Activated CD8-positive, alpha-beta memory T cell treated with anti-CD3 and anti-CD28 coated beads, Interleukin-2, amount 10 ng/mL, durations not matched to agents 7 days and 5 days (primary cell): Measurements from ENCODE around the gene EPB41L5. TPM values are rescaled to one million over a fixed set of nuclear protein-coding genes. Genes with fewer than 3 reads are reported as not detected.
"Not testable (repeated sequence)": the region's sequence is repeated elsewhere in the genome, so short reads cannot be mapped to it uniquely, and the experiment has no call there.

ENCODE experiments used
- ATAC-seq: fragments of 150-1000 bp; cut with Tn5 transposase; one replicate; pipeline ENCODE4 v1.10.0; 2021; ENCODE audit warnings: moderate library complexity
- CTCF ChIA-PET: fragments of 350-600 bp; sonication (Branson Sonifier 250); formaldehyde crosslinking; loops from one replicate; lab custom pipeline; 2021; ENCODE audit warnings: antibody characterized with exemption; lab: Charles Lee
- DNase-seq: peaks from one replicate; pipeline ENCODE4 v3.0.0-alpha.2; 2020
- H3K27ac Mint-ChIP-seq: one replicate; pipeline ENCODE4 v1.8.0; 2021; ENCODE audit warnings: mild to moderate bottlenecking, mixed read lengths
- H3K27me3 Mint-ChIP-seq: one replicate; pipeline ENCODE4 v1.8.0; 2021; ENCODE audit warnings: mixed read lengths
- H3K36me3 Mint-ChIP-seq: one replicate; pipeline ENCODE4 v1.8.0; 2021; ENCODE audit warnings: mild to moderate bottlenecking, mixed read lengths
- H3K4me1 Mint-ChIP-seq: one replicate; pipeline ENCODE4 v1.8.0; 2021; ENCODE audit warnings: mixed read lengths
- H3K4me3 Mint-ChIP-seq: one replicate; pipeline ENCODE4 v1.8.0; 2021; ENCODE audit warnings: mild to moderate bottlenecking, moderate library complexity, mixed read lengths
- H3K9me3 Mint-ChIP-seq: one replicate; pipeline ENCODE4 v1.8.0; 2022; ENCODE audit warnings: low read depth, mixed read lengths
- total RNA-seq, 2 experiments: library from RNA; stranded (reverse); gene quantifications; one replicate each; pipeline ENCODE4 v1.2.3, GENCODE V29; 2021

Gene EPB41L5
- total RNA-seq, 2 experiments from 2014 or later: 1.9 to 2.2 TPM

GRCh38 chr2:120142528-120143219 is 129.8 kb downstream of the EPB41L5 start:
- H3K9me3 Mint-ChIP-seq: no peaks in the 10 kb centered on the region
- CTCF ChIA-PET: no interaction called here
- no peaks in the 10 kb centered on the region for H3K4me1 Mint-ChIP-seq
- H3K36me3 Mint-ChIP-seq: no peaks in the 10 kb centered on the region
- no peak overlapping the region for H3K27ac Mint-ChIP-seq
- DNase-seq (no peak), ATAC-seq (no peak)
- no peak overlapping the region for H3K4me3 Mint-ChIP-seq
- peaks cover 3% of the 10 kb centered on the region for H3K27me3 Mint-ChIP-seq

GRCh38 chr2:120148229-120148628 is 135.4 kb downstream of the EPB41L5 start:
- no peak overlapping the region for H3K4me3 Mint-ChIP-seq
- ATAC-seq (no peak), DNase-seq (no peak)
- no peak overlapping the region for H3K27ac Mint-ChIP-seq
- H3K27me3 Mint-ChIP-seq: no peaks in the 10 kb centered on the region
- no peaks in the 10 kb centered on the region for H3K4me1 Mint-ChIP-seq
- CTCF ChIA-PET: no interaction called here
- peaks cover 4% of the 10 kb centered on the region for H3K9me3 Mint-ChIP-seq
- no peaks in the 10 kb centered on the region for H3K36me3 Mint-ChIP-seq

GRCh38 chr2:120148669-120149068 is 135.8 kb downstream of the EPB41L5 start:
- no peak overlapping the region for H3K4me3 Mint-ChIP-seq
- ATAC-seq: no peak
- CTCF ChIA-PET: no interaction called here
- no peaks in the 10 kb centered on the region for H3K4me1 Mint-ChIP-seq
- no peaks in the 10 kb centered on the region for H3K27me3 Mint-ChIP-seq
- peaks cover 4% of the 10 kb centered on the region for H3K9me3 Mint-ChIP-seq
- no peak overlapping the region for H3K27ac Mint-ChIP-seq
- no peaks in the 10 kb centered on the region for H3K36me3 Mint-ChIP-seq
- no peak for DNase-seq

- H3K27ac Mint-ChIP-seq: no peak overlapping the region
- DNase-seq (no peak), ATAC-seq (no peak)
- peaks cover 2% of the 10 kb centered on the region for H3K36me3 Mint-ChIP-seq
- CTCF ChIA-PET: no interaction called here
- H3K4me3 Mint-ChIP-seq: no peak overlapping the region
- no peaks in the 10 kb centered on the region for H3K4me1 Mint-ChIP-seq
- H3K27me3 Mint-ChIP-seq: no peaks in the 10 kb centered on the region
- H3K9me3 Mint-ChIP-seq: peaks cover 4% of the 10 kb centered on the region
Observed at GRCh38 chr2:120149406-120149805, 136.5 kb downstream of the EPB41L5 start.

- no peak overlapping the region for H3K27ac Mint-ChIP-seq
- CTCF ChIA-PET: interaction anchor here (0.7 kb wide), 1 partner anchor 24 kb away, joined by 3 read pairs; no protein-coding TSS in a partner anchor
- no peak for DNase-seq
- ATAC-seq: no peak
- peaks cover 5% of the 10 kb centered on the region for H3K9me3 Mint-ChIP-seq
- H3K4me1 Mint-ChIP-seq: no peaks in the 10 kb centered on the region
- H3K4me3 Mint-ChIP-seq: no peak overlapping the region
- H3K36me3 Mint-ChIP-seq: peaks cover 2% of the 10 kb centered on the region
- no peaks in the 10 kb centered on the region for H3K27me3 Mint-ChIP-seq
Observed at GRCh38 chr2:120150040-120150482, 137.2 kb downstream of the EPB41L5 start.

GRCh38 chr2:120155308-120155707 is 142.4 kb downstream of the EPB41L5 start:
- Mint-ChIP-seq H3K9me3 (peaks cover 13% of the 10 kb centered on the region), H3K36me3 (peaks cover 11% of the 10 kb centered on the region), H3K4me1 (no peaks in the 10 kb centered on the region), H3K4me3 (no peak overlapping the region), H3K27ac (no peak overlapping the region), H3K27me3 (no peaks in the 10 kb centered on the region)
- no peak for ATAC-seq
- no peak for DNase-seq
- CTCF ChIA-PET: no interaction called here

GRCh38 chr2:120158658-120159057 is 145.8 kb downstream of the EPB41L5 start:
- CTCF ChIA-PET: interaction anchor here (1.0 to 2.0 kb wide), 2 partner anchors 16 to 154 kb away, joined by 5 to 6 read pairs; no protein-coding TSS in a partner anchor
- not testable (repeated sequence) for ATAC-seq, DNase-seq, H3K27ac Mint-ChIP-seq, H3K4me3 Mint-ChIP-seq, H3K4me1 Mint-ChIP-seq, H3K27me3 Mint-ChIP-seq, H3K9me3 Mint-ChIP-seq
- H3K36me3 Mint-ChIP-seq: peaks cover 11% of the 10 kb centered on the region

- H3K4me3 Mint-ChIP-seq: no peak overlapping the region
- ATAC-seq (no peak), DNase-seq (no peak)
- H3K27me3 Mint-ChIP-seq: no peaks in the 10 kb centered on the region
- CTCF ChIA-PET: no interaction called here
- H3K27ac Mint-ChIP-seq: no peak overlapping the region
- H3K4me1 Mint-ChIP-seq: no peaks in the 10 kb centered on the region
- H3K36me3 Mint-ChIP-seq: peaks cover 10% of the 10 kb centered on the region
- peaks cover 5% of the 10 kb centered on the region for H3K9me3 Mint-ChIP-seq
Observed at GRCh38 chr2:120161190-120161589, 148.3 kb downstream of the EPB41L5 start.

- Mint-ChIP-seq H3K9me3 (no peaks in the 10 kb centered on the region), H3K27me3 (no peaks in the 10 kb centered on the region), H3K4me1 (no peaks in the 10 kb centered on the region), H3K27ac (no peak overlapping the region), H3K4me3 (no peak overlapping the region), H3K36me3 (peaks cover 2% of the 10 kb centered on the region)
- CTCF ChIA-PET: interaction anchor here (2.2 kb wide), 1 partner anchor 12 kb away, joined by 7 read pairs; no protein-coding TSS in a partner anchor
- ATAC-seq: no peak
- DNase-seq: no peak
Observed at GRCh38 chr2:120162716-120163115, 149.8 kb downstream of the EPB41L5 start.

GRCh38 chr2:120167272-120167671 is 154.4 kb downstream of the EPB41L5 start:
- Mint-ChIP-seq H3K27me3 (no peaks in the 10 kb centered on the region), H3K4me1 (no peaks in the 10 kb centered on the region), H3K4me3 (no peak overlapping the region), H3K27ac (no peak overlapping the region), H3K36me3 (peaks cover 14% of the 10 kb centered on the region), H3K9me3 (no peaks in the 10 kb centered on the region)
- ATAC-seq: no peak
- CTCF ChIA-PET: no interaction called here
- no peak for DNase-seq

- Mint-ChIP-seq H3K4me1 (no peaks in the 10 kb centered on the region), H3K27me3 (no peaks in the 10 kb centered on the region), H3K4me3 (no peak overlapping the region), H3K9me3 (no peaks in the 10 kb centered on the region), H3K36me3 (peaks cover 14% of the 10 kb centered on the region), H3K27ac (no peak overlapping the region)
- CTCF ChIA-PET: interaction anchor here (0.6 kb wide), 1 partner anchor 13 kb away, joined by 3 read pairs; no protein-coding TSS in a partner anchor
- ATAC-seq (no peak), DNase-seq (no peak)
Observed at GRCh38 chr2:120169020-120169419, 156.1 kb downstream of the EPB41L5 start.

- H3K27ac Mint-ChIP-seq: peak overlapping the region; percentile 37
- H3K27me3 Mint-ChIP-seq: no peaks in the 10 kb centered on the region
- no peaks in the 10 kb centered on the region for H3K9me3 Mint-ChIP-seq
- CTCF ChIA-PET: interaction anchor here (0.6 to 6.4 kb wide), 55 partner anchors 9 to 533 kb away, joined by 3 to 93 read pairs (median 4); partner anchors contain the start of genes EPB41L5, PTPN4, TMEM177 and TMEM185B
- H3K4me3 Mint-ChIP-seq: no peak overlapping the region
- H3K36me3 Mint-ChIP-seq: peaks cover 9% of the 10 kb centered on the region
- ATAC-seq (no peak), DNase-seq (no peak)
- H3K4me1 Mint-ChIP-seq: peaks cover 47% of the 10 kb centered on the region
Observed at GRCh38 chr2:120174963-120175581, 162.2 kb downstream of the EPB41L5 start.

GRCh38 chr2:120176526-120176925 is 163.6 kb downstream of the EPB41L5 start:
- H3K4me1 Mint-ChIP-seq: peaks cover 49% of the 10 kb centered on the region
- CTCF ChIA-PET: interaction anchor here (0.6 to 6.4 kb wide), 28 partner anchors 9 to 504 kb away, joined by 3 to 93 read pairs (median 4); partner anchors contain the start of genes EPB41L5, PTPN4 and TMEM185B
- H3K9me3 Mint-ChIP-seq: no peaks in the 10 kb centered on the region
- H3K27me3 Mint-ChIP-seq: no peaks in the 10 kb centered on the region
- H3K36me3 Mint-ChIP-seq: peaks cover 3% of the 10 kb centered on the region
- peak overlapping the region; percentile 96 for H3K27ac Mint-ChIP-seq
- DNase-seq (no peak), ATAC-seq (no peak)
- H3K4me3 Mint-ChIP-seq: peak overlapping the region; percentile 89
